ENCODE data around the gene SAMD9. TPM values are rescaled to one million over a fixed set of nuclear protein-coding genes. Genes with fewer than 3 reads are reported as not detected.
A peak's percentile ranks its signal among the peaks of the same experiment; 100 is the strongest.

The SAMD9 gene
- total RNA-seq, 3 donors from 2014 or later, result 5.6 to 9.2 (median 7.9) TPM

GRCh38 chr7:93146472-93147141 lies 28.8 kb upstream of the SAMD9 start:
- H3K36me3 ChIP-seq, result no peaks in the 10 kb centered on the region
- H3K4me1 ChIP-seq, result no peaks in the 10 kb centered on the region
- intact Hi-C loops (cut with DNase I; ENCODE audit: low total_unique reads), result no loop called here
- no peaks in the 10 kb centered on the region for H3K9me3 ChIP-seq
- peak overlapping the region; percentile 40 to 64 (median 47) for H3K4me3 ChIP-seq
- H3K27ac ChIP-seq, result peak overlapping the region; percentile 23 to 63
- TF ChIP-seq POLR2AphosphoS5 (IDR thresholded peaks at IDR 0.05) (no peak), CTCF (IDR thresholded peaks at IDR 0.05) (no peak), POLR2A (IDR thresholded peaks at IDR 0.05) (no peak)
- DNase-seq (ENCODE audit: low spot score in 2 of 2), result no peak
- no peaks in the 10 kb centered on the region for H3K27me3 ChIP-seq

- H3K36me3 ChIP-seq, result no peaks in the 10 kb centered on the region
- peak overlapping the region in 1 of 2 donors; percentile 55 for H3K27ac ChIP-seq
- no peaks in the 10 kb centered on the region for H3K4me1 ChIP-seq
- TF ChIP-seq POLR2A (IDR thresholded peaks at IDR 0.05), result no peak
- TF ChIP-seq CTCF (IDR thresholded peaks at IDR 0.05), result no peak
- no peak for TF ChIP-seq POLR2AphosphoS5 (IDR thresholded peaks at IDR 0.05)
- peaks cover 0 to 6% of the 10 kb centered on the region in 2 donors for H3K9me3 ChIP-seq
- H3K4me3 ChIP-seq, result no peak overlapping the region
- DNase-seq (ENCODE audit: low spot score in 2 of 2), result no peak
- no peaks in the 10 kb centered on the region for H3K27me3 ChIP-seq
- intact Hi-C loops (cut with DNase I; ENCODE audit: low total_unique reads), result no loop called here
Observed at GRCh38 chr7:93146036-93146435, 28.3 kb upstream of the SAMD9 start.

- intact Hi-C loops (cut with DNase I; ENCODE audit: low total_unique reads), result no loop called here
- Histone ChIP-seq H3K4me1 (no peaks in the 10 kb centered on the region), H3K27me3 (no peaks in the 10 kb centered on the region), H3K4me3 (no peak overlapping the region), H3K9me3 (peaks cover 0 to 12% of the 10 kb centered on the region in 2 donors), H3K27ac (no peak overlapping the region), H3K36me3 (no peaks in the 10 kb centered on the region)
- DNase-seq (ENCODE audit: low spot score in 2 of 2), result no peak
- TF ChIP-seq CTCF (IDR thresholded peaks at IDR 0.05) (no peak), POLR2A (IDR thresholded peaks at IDR 0.05) (no peak), POLR2AphosphoS5 (IDR thresholded peaks at IDR 0.05) (no peak)
Observed at GRCh38 chr7:93145354-93145753, 27.6 kb upstream of the SAMD9 start.

- no peak overlapping the region for H3K27ac ChIP-seq
- intact Hi-C loops (cut with DNase I; ENCODE audit: low total_unique reads), result no loop called here
Observed at GRCh38 chr7:93142127-93142526, 24.3 kb upstream of the SAMD9 start.

More at GRCh38 chr7:93142127-93142526, 24.3 kb upstream of the SAMD9 start:
- TF ChIP-seq POLR2A (IDR thresholded peaks at IDR 0.05), result no peak
- no peak for TF ChIP-seq CTCF (IDR thresholded peaks at IDR 0.05)
- TF ChIP-seq POLR2AphosphoS5 (IDR thresholded peaks at IDR 0.05), result no peak
- Histone ChIP-seq H3K4me3 (no peak overlapping the region), H3K27me3 (no peaks in the 10 kb centered on the region), H3K36me3 (peaks cover 11% of the 10 kb centered on the region), H3K9me3 (peaks cover 27 to 38% of the 10 kb centered on the region in 2 donors), H3K4me1 (no peaks in the 10 kb centered on the region)
- no peak for DNase-seq (ENCODE audit: low spot score in 2 of 2)
